SW480 (cell line): ENCODE results near the gene GALNT12.

ENCODE experiments used
- DNase-seq: peaks from one replicate; pipeline ENCODE4 v3.0.0-alpha.2; 2016; ENCODE audit warnings: low spot score

The GALNT12 gene

GRCh38 chr9:98861781-98862504 is 54.5 kb downstream of the GALNT12 start:
- no peak for DNase-seq

- DNase-seq = no peak
Observed at GRCh38 chr9:98862936-98863335, 55.5 kb downstream of the GALNT12 start.

- DNase-seq = no peak
Observed at GRCh38 chr9:98864281-98865174, 57.1 kb downstream of the GALNT12 start.

- no peak for DNase-seq
Observed at GRCh38 chr9:98865284-98865875, 57.9 kb downstream of the GALNT12 start.

GRCh38 chr9:98866435-98867102 is 59.1 kb downstream of the GALNT12 start:
- no peak for DNase-seq

- no peak for DNase-seq
Observed at GRCh38 chr9:98867103-98867428, 59.6 kb downstream of the GALNT12 start.

- DNase-seq = peak; percentile 82
Observed at GRCh38 chr9:98867429-98868168, 60.1 kb downstream of the GALNT12 start.

- DNase-seq = no peak
Observed at GRCh38 chr9:98869078-98869745, 61.7 kb downstream of the GALNT12 start.

GRCh38 chr9:98869866-98870265 is 62.4 kb downstream of the GALNT12 start:
- DNase-seq = no peak

- no peak for DNase-seq
Observed at GRCh38 chr9:98870782-98871557, 63.5 kb downstream of the GALNT12 start.

GRCh38 chr9:98871558-98872065 is 64.1 kb downstream of the GALNT12 start:
- no peak for DNase-seq

GRCh38 chr9:98873526-98873925 is 66.1 kb downstream of the GALNT12 start:
- no peak for DNase-seq

GRCh38 chr9:98873951-98874371 is 66.5 kb downstream of the GALNT12 start:
- DNase-seq = no peak

GRCh38 chr9:98874721-98875255 is 67.3 kb downstream of the GALNT12 start:
- no peak for DNase-seq

GRCh38 chr9:98875536-98875935 is 68.1 kb downstream of the GALNT12 start:
- no peak for DNase-seq

- DNase-seq = no peak
Observed at GRCh38 chr9:98877311-98877710, 69.8 kb downstream of the GALNT12 start.

GRCh38 chr9:98879094-98879962 is 71.9 kb downstream of the GALNT12 start:
- no peak for DNase-seq

GRCh38 chr9:98879963-98880310 is 72.5 kb downstream of the GALNT12 start:
- no peak for DNase-seq
